ENCODE results near the gene CDH11.
A peak's percentile ranks its signal among the peaks of the same experiment; 100 is the strongest.

The CDH11 gene

GRCh38 chr16:65119435-65119834 lies 2.4 kb downstream of the CDH11 start:
- TF ChIP-seq TCF12 (IDR thresholded peaks at IDR 0.05; ENCODE audit: low read depth): no peak
- TF ChIP-seq NFIC (IDR thresholded peaks at IDR 0.05): no peak
- no peak for TF ChIP-seq RAD21 (IDR thresholded peaks at IDR 0.05; ENCODE audit: low read depth)
- TF ChIP-seq EP300 (IDR thresholded peaks at IDR 0.05; ENCODE audit: borderline replicate concordance): no peak
- no peak for TF ChIP-seq TEAD4 (IDR thresholded peaks at IDR 0.05)
- TF ChIP-seq, protein P1, sequence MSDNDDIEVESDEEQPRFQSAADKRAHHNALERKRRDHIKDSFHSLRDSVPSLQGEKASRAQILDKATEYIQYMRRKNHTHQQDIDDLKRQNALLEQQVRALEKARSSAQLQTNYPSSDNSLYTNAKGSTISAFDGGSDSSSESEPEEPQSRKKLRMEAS (IDR thresholded peaks at IDR 0.05): no peak
- TF ChIP-seq, protein P2, sequence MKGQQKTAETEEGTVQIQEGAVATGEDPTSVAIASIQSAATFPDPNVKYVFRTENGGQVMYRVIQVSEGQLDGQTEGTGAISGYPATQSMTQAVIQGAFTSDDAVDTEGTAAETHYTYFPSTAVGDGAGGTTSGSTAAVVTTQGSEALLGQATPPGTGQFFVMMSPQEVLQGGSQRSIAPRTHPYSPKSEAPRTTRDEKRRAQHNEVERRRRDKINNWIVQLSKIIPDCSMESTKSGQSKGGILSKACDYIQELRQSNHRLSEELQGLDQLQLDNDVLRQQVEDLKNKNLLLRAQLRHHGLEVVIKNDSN (IDR thresholded peaks at IDR 0.05): no peak
- no peak for TF ChIP-seq ZBTB7A (IDR thresholded peaks at IDR 0.05; ENCODE audit: low read depth)
- TF ChIP-seq CEBPB (IDR thresholded peaks at IDR 0.05): no peak

DNA sequence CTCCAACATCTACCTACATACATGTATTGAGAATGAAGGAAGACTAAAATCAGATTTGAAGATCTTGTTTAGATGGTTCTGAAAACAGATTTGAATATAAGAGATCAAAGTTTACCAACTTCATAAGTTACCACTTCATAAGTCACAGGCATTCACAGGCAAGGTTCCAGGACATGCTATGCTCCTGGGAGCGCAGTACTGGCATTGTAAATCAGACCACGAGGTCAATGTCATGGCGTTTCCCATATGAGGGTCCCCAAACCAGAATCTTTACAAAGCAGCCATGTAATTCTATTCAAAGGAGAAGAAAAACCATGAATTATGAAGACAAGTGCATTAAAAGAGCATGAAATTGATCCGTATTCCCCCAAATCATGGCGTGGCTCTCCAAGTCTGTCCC lies 3.0 kb downstream of the CDH11 start:
- TF ChIP-seq TCF12 (IDR thresholded peaks at IDR 0.05; ENCODE audit: low read depth) (no peak), NFIC (IDR thresholded peaks at IDR 0.05) (no peak), TEAD4 (IDR thresholded peaks at IDR 0.05) (no peak), ZBTB7A (IDR thresholded peaks at IDR 0.05; ENCODE audit: low read depth) (no peak)
- TF ChIP-seq, protein P3, sequence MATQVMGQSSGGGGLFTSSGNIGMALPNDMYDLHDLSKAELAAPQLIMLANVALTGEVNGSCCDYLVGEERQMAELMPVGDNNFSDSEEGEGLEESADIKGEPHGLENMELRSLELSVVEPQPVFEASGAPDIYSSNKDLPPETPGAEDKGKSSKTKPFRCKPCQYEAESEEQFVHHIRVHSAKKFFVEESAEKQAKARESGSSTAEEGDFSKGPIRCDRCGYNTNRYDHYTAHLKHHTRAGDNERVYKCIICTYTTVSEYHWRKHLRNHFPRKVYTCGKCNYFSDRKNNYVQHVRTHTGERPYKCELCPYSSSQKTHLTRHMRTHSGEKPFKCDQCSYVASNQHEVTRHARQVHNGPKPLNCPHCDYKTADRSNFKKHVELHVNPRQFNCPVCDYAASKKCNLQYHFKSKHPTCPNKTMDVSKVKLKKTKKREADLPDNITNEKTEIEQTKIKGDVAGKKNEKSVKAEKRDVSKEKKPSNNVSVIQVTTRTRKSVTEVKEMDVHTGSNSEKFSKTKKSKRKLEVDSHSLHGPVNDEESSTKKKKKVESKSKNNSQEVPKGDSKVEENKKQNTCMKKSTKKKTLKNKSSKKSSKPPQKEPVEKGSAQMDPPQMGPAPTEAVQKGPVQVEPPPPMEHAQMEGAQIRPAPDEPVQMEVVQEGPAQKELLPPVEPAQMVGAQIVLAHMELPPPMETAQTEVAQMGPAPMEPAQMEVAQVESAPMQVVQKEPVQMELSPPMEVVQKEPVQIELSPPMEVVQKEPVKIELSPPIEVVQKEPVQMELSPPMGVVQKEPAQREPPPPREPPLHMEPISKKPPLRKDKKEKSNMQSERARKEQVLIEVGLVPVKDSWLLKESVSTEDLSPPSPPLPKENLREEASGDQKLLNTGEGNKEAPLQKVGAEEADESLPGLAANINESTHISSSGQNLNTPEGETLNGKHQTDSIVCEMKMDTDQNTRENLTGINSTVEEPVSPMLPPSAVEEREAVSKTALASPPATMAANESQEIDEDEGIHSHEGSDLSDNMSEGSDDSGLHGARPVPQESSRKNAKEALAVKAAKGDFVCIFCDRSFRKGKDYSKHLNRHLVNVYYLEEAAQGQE (IDR thresholded peaks at IDR 0.05; ENCODE audit: low read depth): no peak
- TF ChIP-seq, protein P1 (IDR thresholded peaks at IDR 0.05): no peak

DNA sequence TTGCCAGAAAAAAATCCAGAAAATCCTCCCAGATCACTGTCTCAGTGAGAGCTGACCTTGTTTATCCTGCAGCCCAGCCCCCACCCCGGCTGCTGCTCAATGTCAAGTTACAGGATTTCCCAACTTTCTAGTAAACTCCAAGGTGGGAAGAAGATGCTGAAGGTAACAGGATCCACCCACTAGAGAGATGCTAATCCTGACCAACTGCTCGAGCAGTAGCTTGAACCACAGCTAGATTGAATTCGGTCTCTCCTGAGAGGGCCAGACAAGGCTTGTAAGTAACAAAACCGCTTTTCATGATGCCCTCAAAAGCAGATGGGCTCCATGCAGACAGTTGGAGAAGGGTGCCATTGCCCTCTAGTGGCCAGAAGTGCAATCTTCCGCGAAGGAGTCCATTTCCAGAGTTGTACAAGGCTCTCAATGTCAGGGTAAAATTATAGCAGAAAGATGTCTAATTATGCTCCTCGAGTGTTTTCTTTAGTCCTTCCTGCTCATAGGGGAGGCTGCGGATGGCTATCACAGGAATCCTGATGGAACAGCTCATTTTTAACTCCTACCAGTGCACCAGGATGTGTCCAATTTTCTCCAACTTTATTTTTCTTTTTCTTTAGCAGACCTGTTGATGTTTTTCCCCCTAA lies 3.9 kb downstream of the CDH11 start:
- TF ChIP-seq RAD21 (IDR thresholded peaks at IDR 0.05; ENCODE audit: low read depth): peak; percentile 66
- TF ChIP-seq, protein P1 (IDR thresholded peaks at IDR 0.05): no peak

DNA sequence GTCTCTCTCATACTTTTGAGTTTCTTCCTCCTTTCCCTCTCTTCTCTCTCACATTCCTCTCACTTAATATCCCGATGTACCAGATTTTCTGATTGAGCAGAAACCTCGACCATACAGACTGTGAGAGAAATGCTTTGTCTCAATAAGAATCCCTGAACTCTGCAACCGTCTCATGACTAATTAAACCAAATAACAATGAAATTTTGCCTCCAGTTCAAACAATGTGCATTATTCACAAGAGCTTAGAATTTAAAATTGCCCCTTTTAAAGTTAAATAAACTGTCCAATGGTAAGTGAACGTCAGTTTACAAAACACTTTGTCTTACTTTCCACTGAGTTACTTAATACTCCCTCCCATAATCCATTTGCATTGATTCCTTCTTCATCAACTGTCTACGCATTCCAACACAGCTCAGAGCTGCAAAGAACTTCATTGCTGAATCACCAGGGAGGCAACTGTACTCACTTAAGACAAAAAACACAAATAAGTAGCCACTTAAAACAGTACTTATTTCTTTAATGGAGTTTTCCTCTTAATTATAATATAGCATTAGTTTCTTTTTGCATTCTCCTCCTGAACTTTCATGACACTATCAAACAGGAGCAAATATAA lies 4.9 kb downstream of the CDH11 start:
- TF ChIP-seq TAF1 (IDR thresholded peaks at IDR 0.05; ENCODE audit: low read depth) (no peak), TEAD4 (IDR thresholded peaks at IDR 0.05) (no peak), TCF12 (IDR thresholded peaks at IDR 0.05; ENCODE audit: low read depth) (no peak), NFIC (IDR thresholded peaks at IDR 0.05) (no peak), CREB1 (IDR thresholded peaks at IDR 0.05; ENCODE audit: low read depth) (no peak), RAD21 (IDR thresholded peaks at IDR 0.05; ENCODE audit: low read depth) (no peak), CEBPB (IDR thresholded peaks at IDR 0.05) (no peak), FOXM1 (IDR thresholded peaks at IDR 0.05; ENCODE audit: borderline replicate concordance, low read depth) (no peak)
- TF ChIP-seq, protein P2 (IDR thresholded peaks at IDR 0.05): no peak
- TF ChIP-seq, protein P3 (IDR thresholded peaks at IDR 0.05; ENCODE audit: low read depth): no peak

DNA sequence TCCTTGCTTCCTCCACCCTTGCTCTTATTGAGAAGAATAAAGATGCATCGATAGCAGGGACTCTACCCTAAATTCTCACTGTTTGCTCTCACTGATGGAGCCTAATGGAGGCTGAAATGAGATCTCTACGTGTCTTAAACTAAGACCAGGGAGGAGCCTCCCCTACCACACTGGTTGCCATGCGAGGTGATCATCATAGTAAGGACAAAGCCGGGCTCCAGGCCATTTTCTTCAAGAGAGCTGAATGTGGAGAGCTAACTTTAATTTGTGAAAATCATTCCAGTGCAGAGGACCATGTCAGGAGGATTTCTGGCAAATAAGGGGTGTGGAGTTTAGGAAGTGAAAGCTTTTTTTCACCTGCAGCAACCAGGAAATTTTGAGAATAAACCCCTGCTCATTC lies 5.6 kb downstream of the CDH11 start:
- TF ChIP-seq FOXM1 (IDR thresholded peaks at IDR 0.05; ENCODE audit: borderline replicate concordance, low read depth): no peak
- no peak for TF ChIP-seq TEAD4 (IDR thresholded peaks at IDR 0.05)
- TF ChIP-seq, protein P2 (IDR thresholded peaks at IDR 0.05): no peak
- TF ChIP-seq, protein P1 (IDR thresholded peaks at IDR 0.05): no peak
- TF ChIP-seq CREB1 (IDR thresholded peaks at IDR 0.05; ENCODE audit: low read depth): no peak
- TF ChIP-seq RAD21 (IDR thresholded peaks at IDR 0.05; ENCODE audit: low read depth): no peak
- no peak for TF ChIP-seq TAF1 (IDR thresholded peaks at IDR 0.05; ENCODE audit: low read depth)
- TF ChIP-seq, protein P3 (IDR thresholded peaks at IDR 0.05; ENCODE audit: low read depth): no peak
- TF ChIP-seq TCF12 (IDR thresholded peaks at IDR 0.05; ENCODE audit: low read depth): no peak
- TF ChIP-seq EGR1 (IDR thresholded peaks at IDR 0.05): no peak
- no peak for TF ChIP-seq CEBPB (IDR thresholded peaks at IDR 0.05)
- TF ChIP-seq YY1 (IDR thresholded peaks at IDR 0.05; ENCODE audit: low read depth): no peak
- TF ChIP-seq EP300 (IDR thresholded peaks at IDR 0.05; ENCODE audit: borderline replicate concordance): no peak
- TF ChIP-seq NFIC (IDR thresholded peaks at IDR 0.05): no peak
- TF ChIP-seq ZBTB7A (IDR thresholded peaks at IDR 0.05; ENCODE audit: low read depth): no peak

Data from Ishikawa (cell line).